CD8-positive, alpha-beta memory T cell (primary cell): ENCODE results near the gene EPHB3. TPM values are rescaled to one million over a fixed set of nuclear protein-coding genes. Genes with fewer than 3 reads are reported as not detected.

Experiments
- CTCF ChIA-PET: fragments of 350-600 bp; sonication (Branson Sonifier 250); formaldehyde crosslinking; loops from one replicate; lab custom pipeline; 2021; ENCODE audit warnings: antibody characterized with exemption; lab: Charles Lee
- POLR2A ChIA-PET: fragments of 350-600 bp; sonication (Branson Sonifier 250); formaldehyde crosslinking; loops from one replicate; lab custom pipeline; 2021; ENCODE audit warnings: antibody characterized with exemption; lab: Charles Lee
- DNase-seq, 5 donors: peaks; one replicate each; pipeline versions ENCODE4 v3.0.0 to v3.0.0-alpha.2; 2020 to 2022; ENCODE audit warnings: mixed read lengths in 1 of 5
- H3K27ac ChIP-seq: one replicate; pipeline ENCODE4 v1.7.0; 2013; ENCODE audit warnings: low read depth, mild to moderate bottlenecking, low read length, moderate library complexity
- H3K27me3 ChIP-seq: 2 replicates; pipeline ENCODE4 v1.7.0; 2013; ENCODE audit warnings: low read length, mild to moderate bottlenecking; ENCODE audit not compliant: insufficient read depth, poor library complexity, severe bottlenecking
- H3K36me3 ChIP-seq: 2 replicates; pipeline ENCODE4 v1.7.0; 2013; ENCODE audit warnings: mild to moderate bottlenecking, low read length, moderate library complexity; ENCODE audit not compliant: insufficient read depth
- H3K4me1 ChIP-seq: 2 replicates; pipeline ENCODE4 v1.7.0; 2013; ENCODE audit warnings: mild to moderate bottlenecking, low read length, moderate library complexity; ENCODE audit not compliant: insufficient read depth
- H3K4me3 ChIP-seq: 2 replicates; pipeline ENCODE4 v1.7.0; 2013; ENCODE audit warnings: mild to moderate bottlenecking, low read length
- H3K9me3 ChIP-seq: 2 replicates; pipeline ENCODE4 v1.7.0; 2013; ENCODE audit warnings: mild to moderate bottlenecking, low read length
- H3K27ac Mint-ChIP-seq, 8 donors: one replicate each; pipeline ENCODE4 v1.8.0; 2020 to 2021; ENCODE audit warnings: mixed read lengths in 8 of 8, mild to moderate bottlenecking in 6 of 8, inconsistent platforms in 3 of 8, moderate library complexity in 3 of 8
- H3K27me3 Mint-ChIP-seq, 2 donors: one replicate each; pipeline ENCODE4 v1.8.0; 2020 to 2021; ENCODE audit warnings: mixed read lengths in 2 of 2, mild to moderate bottlenecking in 1 of 2, moderate library complexity in 1 of 2
- H3K36me3 Mint-ChIP-seq, 3 donors: one replicate each; pipeline ENCODE4 v1.8.0; 2020 to 2021; ENCODE audit warnings: mixed read lengths in 3 of 3, inconsistent platforms in 1 of 3, mild to moderate bottlenecking in 1 of 3
- H3K4me1 Mint-ChIP-seq, 3 donors: one replicate each; pipeline ENCODE4 v1.8.0; 2020 to 2021; ENCODE audit warnings: mixed read lengths in 3 of 3, inconsistent platforms in 1 of 3, mild to moderate bottlenecking in 1 of 3
- H3K4me3 Mint-ChIP-seq, 7 donors: one replicate each; pipeline ENCODE4 v1.8.0; 2020 to 2021; ENCODE audit warnings: mixed read lengths in 7 of 7, mild to moderate bottlenecking in 6 of 7, moderate library complexity in 4 of 7, inconsistent platforms in 2 of 7
- H3K9me3 Mint-ChIP-seq, 5 donors: one replicate each; pipeline ENCODE4 v1.8.0; 2020 to 2022; ENCODE audit warnings: mixed read lengths in 5 of 5, mild to moderate bottlenecking in 3 of 5, moderate library complexity in 2 of 5, inconsistent platforms in 1 of 5
- polyA plus RNA-seq: library from polyadenylated mRNA; unstranded; fragments of 300-500 nt; fragmentation: Illumina TruSeq; gene quantifications from one replicate; pipeline ENCODE4 v1.2.3, GENCODE V29; 2021
- total RNA-seq, 2 experiments: library from RNA; stranded (reverse); gene quantifications; one replicate each; pipeline ENCODE4 v1.2.3, GENCODE V29; 2021

EPHB3 gene
- total and polyA plus RNA-seq, 3 experiments from 2014 or later: 0.04 to 0.31 TPM; not detected in 1

GRCh38 chr3:184572633-184573270, 11.2 kb downstream of the EPHB3 start:
- H3K27me3 Mint-ChIP-seq: peaks cover 16 to 56% of the 10 kb centered on the region in 2 donors
- Histone ChIP-seq H3K27ac (no peak overlapping the region), H3K36me3 (no peaks in the 10 kb centered on the region), H3K27me3 (peaks cover 18% of the 10 kb centered on the region), H3K4me3 (no peak overlapping the region), H3K9me3 (no peaks in the 10 kb centered on the region), H3K4me1 (no peaks in the 10 kb centered on the region)
- ChIA-PET POLR2A (interaction anchor here (0.6 kb wide), 1 partner anchor 207 kb away, joined by 8 read pairs; no protein-coding TSS in a partner anchor), CTCF (no interaction called here)
- no peak for DNase-seq
- peaks cover 0 to 12% (median 2%) of the 10 kb centered on the region in 3 donors for H3K4me1 Mint-ChIP-seq
- H3K4me3 Mint-ChIP-seq: no peak overlapping the region
- H3K27ac Mint-ChIP-seq: peak overlapping the region in 1 of 8 donors; percentile 47
- H3K9me3 Mint-ChIP-seq: no peaks in the 10 kb centered on the region
- no peaks in the 10 kb centered on the region for H3K36me3 Mint-ChIP-seq

- Histone ChIP-seq H3K4me3 (no peak overlapping the region), H3K9me3 (no peaks in the 10 kb centered on the region), H3K36me3 (no peaks in the 10 kb centered on the region), H3K27ac (no peak overlapping the region), H3K27me3 (peaks cover 9% of the 10 kb centered on the region), H3K4me1 (no peaks in the 10 kb centered on the region)
- H3K4me1 Mint-ChIP-seq: no peaks in the 10 kb centered on the region
- no peak for DNase-seq
- no peaks in the 10 kb centered on the region for H3K36me3 Mint-ChIP-seq
- peaks cover 27 to 62% of the 10 kb centered on the region in 2 donors for H3K27me3 Mint-ChIP-seq
- H3K27ac Mint-ChIP-seq: no peak overlapping the region
- H3K9me3 Mint-ChIP-seq: no peaks in the 10 kb centered on the region
- POLR2A ChIA-PET: no interaction called here
- CTCF ChIA-PET: interaction anchor here (1.3 kb wide), 1 partner anchor 152 kb away, joined by 4 read pairs; no protein-coding TSS in a partner anchor
- H3K4me3 Mint-ChIP-seq: no peak overlapping the region
Measured at GRCh38 chr3:184574515-184575417, 13.2 kb downstream of the EPHB3 start.

- Histone ChIP-seq H3K36me3 (no peaks in the 10 kb centered on the region), H3K27ac (no peak overlapping the region), H3K27me3 (peaks cover 6% of the 10 kb centered on the region), H3K9me3 (no peaks in the 10 kb centered on the region), H3K4me3 (no peak overlapping the region), H3K4me1 (no peaks in the 10 kb centered on the region)
- H3K27me3 Mint-ChIP-seq: peaks cover 29 to 60% of the 10 kb centered on the region in 2 donors
- H3K4me3 Mint-ChIP-seq: no peak overlapping the region
- CTCF ChIA-PET: no interaction called here
- H3K9me3 Mint-ChIP-seq: no peaks in the 10 kb centered on the region
- no peak overlapping the region for H3K27ac Mint-ChIP-seq
- no peak for DNase-seq
- H3K4me1 Mint-ChIP-seq: no peaks in the 10 kb centered on the region
- POLR2A ChIA-PET: no interaction called here
- no peaks in the 10 kb centered on the region for H3K36me3 Mint-ChIP-seq
Measured at GRCh38 chr3:184575701-184576100, 14.1 kb downstream of the EPHB3 start.

GRCh38 chr3:184576457-184577240, 15.1 kb downstream of the EPHB3 start:
- Histone ChIP-seq H3K4me1 (no peaks in the 10 kb centered on the region), H3K36me3 (no peaks in the 10 kb centered on the region), H3K27me3 (peaks cover 4% of the 10 kb centered on the region), H3K4me3 (no peak overlapping the region), H3K27ac (no peak overlapping the region), H3K9me3 (no peaks in the 10 kb centered on the region)
- no peaks in the 10 kb centered on the region for H3K36me3 Mint-ChIP-seq
- no peaks in the 10 kb centered on the region for H3K9me3 Mint-ChIP-seq
- ChIA-PET CTCF (interaction anchor here (0.7 kb wide), 1 partner anchor 9 kb away, joined by 3 read pairs; no protein-coding TSS in a partner anchor), POLR2A (no interaction called here)
- H3K27me3 Mint-ChIP-seq: peaks cover 24 to 60% of the 10 kb centered on the region in 2 donors
- no peak for DNase-seq
- no peak overlapping the region for H3K4me3 Mint-ChIP-seq
- no peak overlapping the region for H3K27ac Mint-ChIP-seq
- no peaks in the 10 kb centered on the region for H3K4me1 Mint-ChIP-seq

- no peak overlapping the region for H3K27ac ChIP-seq
- H3K36me3 Mint-ChIP-seq: no peaks in the 10 kb centered on the region
- H3K27me3 ChIP-seq: peaks cover 3% of the 10 kb centered on the region
- POLR2A ChIA-PET: no interaction called here
- no peaks in the 10 kb centered on the region for H3K9me3 ChIP-seq
- no peak for DNase-seq
- H3K27me3 Mint-ChIP-seq: peaks cover 30 to 58% of the 10 kb centered on the region in 2 donors
- H3K36me3 ChIP-seq: no peaks in the 10 kb centered on the region
- H3K4me3 Mint-ChIP-seq: no peak overlapping the region
- no peaks in the 10 kb centered on the region for H3K4me1 ChIP-seq
- H3K4me3 ChIP-seq: no peak overlapping the region
- no peaks in the 10 kb centered on the region for H3K9me3 Mint-ChIP-seq
- H3K27ac Mint-ChIP-seq: no peak overlapping the region
- peaks cover 0 to 2% (median under 1%) of the 10 kb centered on the region in 3 donors for H3K4me1 Mint-ChIP-seq
- CTCF ChIA-PET: no interaction called here
Measured at GRCh38 chr3:184577546-184577945, 16.0 kb downstream of the EPHB3 start.

GRCh38 chr3:184578218-184578617, 16.6 kb downstream of the EPHB3 start:
- Histone ChIP-seq H3K27ac (no peak overlapping the region), H3K9me3 (no peaks in the 10 kb centered on the region), H3K27me3 (peaks cover 3% of the 10 kb centered on the region), H3K4me1 (no peaks in the 10 kb centered on the region), H3K36me3 (no peaks in the 10 kb centered on the region), H3K4me3 (no peak overlapping the region)
- Mint-ChIP-seq H3K4me1 (peaks cover 5 to 7% (median 7%) of the 10 kb centered on the region in 3 donors), H3K9me3 (no peaks in the 10 kb centered on the region), H3K4me3 (no peak overlapping the region), H3K27ac (no peak overlapping the region), H3K36me3 (no peaks in the 10 kb centered on the region), H3K27me3 (peaks cover 31 to 58% of the 10 kb centered on the region in 2 donors)
- CTCF ChIA-PET: no interaction called here
- POLR2A ChIA-PET: no interaction called here
- DNase-seq: no peak

GRCh38 chr3:184578822-184579221, 17.2 kb downstream of the EPHB3 start:
- H3K4me1 Mint-ChIP-seq: peaks cover 5 to 7% (median 7%) of the 10 kb centered on the region in 3 donors
- DNase-seq: no peak
- Histone ChIP-seq H3K9me3 (no peaks in the 10 kb centered on the region), H3K4me1 (no peaks in the 10 kb centered on the region), H3K27ac (no peak overlapping the region), H3K27me3 (peaks cover 3% of the 10 kb centered on the region), H3K4me3 (no peak overlapping the region), H3K36me3 (no peaks in the 10 kb centered on the region)
- H3K4me3 Mint-ChIP-seq: no peak overlapping the region
- no peak overlapping the region for H3K27ac Mint-ChIP-seq
- H3K27me3 Mint-ChIP-seq: peaks cover 31 to 56% of the 10 kb centered on the region in 2 donors
- H3K9me3 Mint-ChIP-seq: no peaks in the 10 kb centered on the region
- H3K36me3 Mint-ChIP-seq: no peaks in the 10 kb centered on the region
- ChIA-PET CTCF (interaction anchor here (0.6 to 2.3 kb wide), 2 partner anchors 9 to 187 kb away, joined by 3 to 4 read pairs; no protein-coding TSS in a partner anchor), POLR2A (no interaction called here)
